ENCODE results near the gene FRAS1. TPM values are rescaled to one million over a fixed set of nuclear protein-coding genes. Genes with fewer than 3 reads are reported as not detected.
"Not testable (repeated sequence)": the region's sequence is repeated elsewhere in the genome, so short reads cannot be mapped to it uniquely, and the experiment has no call there.

Gene FRAS1
- total RNA-seq (0.05 and 0.12 TPM in 2 replicates), polyA plus RNA-seq (0.03 and 0.07 TPM in 2 replicates), polyA minus RNA-seq (0.09 and 0.14 TPM in 2 replicates)
- 0.12 TPM for total RNA-seq (2013)

- H3K36me3 ChIP-seq (replicated peaks in 1 of 2; ENCODE audit: control extremely low read depth in 1 of 2, control insufficient read depth in 1 of 2, extremely low read depth in 1 of 2, insufficient read depth in 2 of 2, low read length in 1 of 2), result no peaks in the 10 kb centered on the region
- H3K27me3 ChIP-seq (replicated peaks in 1 of 4; ENCODE audit: control extremely low read depth in 1 of 4, control insufficient read depth in 3 of 4, insufficient read depth in 4 of 4, low read length in 3 of 4), result peaks cover 0 to 49% (median 32%) of the 10 kb centered on the region in 4 experiments
- Mint-ChIP-seq H3K27ac (peak within 1 kb of the TSS; percentile 22), H3K4me1 (peaks cover 27% of the 10 kb centered on the region), H3K4me3 (peak within 1 kb of the TSS; percentile 90), H3K9me3 (ENCODE audit: insufficient read depth) (no peaks in the 10 kb centered on the region), H3K27me3 (peaks cover 49% of the 10 kb centered on the region)
- peak; percentile 31 for ATAC-seq (ENCODE audit: low read depth)
- peaks cover 27 to 36% of the 10 kb centered on the region in 2 donors for H3K4me1 ChIP-seq (ENCODE audit: control insufficient read depth in 2 of 2, insufficient read depth in 2 of 2, low read length in 2 of 2)
- H3K79me2 ChIP-seq (ENCODE audit: control insufficient read depth, insufficient read depth, low read length), result no peaks in the 10 kb centered on the region
- CTCF ChIA-PET, result no interaction called here
- peak within 1 kb of the TSS; percentile 55 to 92 (median 75) for H3K4me3 ChIP-seq (ENCODE audit: control extremely low read depth in 1 of 5, extremely low read depth in 1 of 5, insufficient read depth in 1 of 5, low read depth in 2 of 5, low read length in 4 of 5)
- peaks cover 0 to 23% (median 0%) of the 10 kb centered on the region in 3 donors for H3K9me3 ChIP-seq (ENCODE audit: control extremely low read depth in 1 of 3, control insufficient read depth in 2 of 3, insufficient read depth in 1 of 3, low read length in 2 of 3)
- 1% methylated on average over 37 of the region's 39 CpGs for WGBS (ENCODE audit: insufficient coverage)
- POLR2A ChIA-PET, result no interaction called here
- peak within 1 kb of the TSS; percentile 96 for H3K4me2 ChIP-seq (replicated peaks; ENCODE audit: low read depth, low read length, poor library complexity, severe bottlenecking)
- DNase-seq, result peak; percentile 38
- intact Hi-C loops (cut with micrococcal nuclease), result no loop called here
- H4K20me1 ChIP-seq (ENCODE audit: control insufficient read depth, insufficient read depth, low read length, poor library complexity, severe bottlenecking), result no peaks in the 10 kb centered on the region
- H3K9ac ChIP-seq (ENCODE audit: low read length), result peak within 1 kb of the TSS; percentile 80
- TF ChIP-seq EZH2 (IDR thresholded peaks at IDR 0.05; ENCODE audit: borderline replicate concordance, insufficient read depth, low read depth, low read length, poor library complexity, severe bottlenecking) (no peak), CTCF (IDR thresholded peaks at IDR 0.05) (no peak)
- H2AFZ ChIP-seq (ENCODE audit: insufficient read depth, low read depth, low read length, poor library complexity, severe bottlenecking), result peak within 1 kb of the TSS; percentile 82
- no peak within 1 kb of the TSS for H3K27ac ChIP-seq (ENCODE audit: low read length in 2 of 2)
These were observed at the start of gene FRAS1 for GRCh38 chr4:78057135-78057599. Gene FRAS1 (plus strand): TSS chr4:78057323. CDS start chr4:78058010, 687 bp downstream.

GRCh38 chr4:78011003-78011402, 46.1 kb upstream of the FRAS1 start:
- H3K4me2 ChIP-seq (replicated peaks; ENCODE audit: low read depth, low read length, poor library complexity, severe bottlenecking); intact Hi-C loops (cut with micrococcal nuclease); H3K9ac ChIP-seq (ENCODE audit: low read length); H3K27me3 ChIP-seq (replicated peaks in 1 of 4; ENCODE audit: control extremely low read depth in 1 of 4, control insufficient read depth in 3 of 4, insufficient read depth in 4 of 4, low read length in 3 of 4); H3K27ac Mint-ChIP-seq; ATAC-seq (ENCODE audit: low read depth); H2AFZ ChIP-seq (ENCODE audit: insufficient read depth, low read depth, low read length, poor library complexity, severe bottlenecking); H4K20me1 ChIP-seq (ENCODE audit: control insufficient read depth, insufficient read depth, low read length, poor library complexity, severe bottlenecking); H3K36me3 ChIP-seq (replicated peaks in 1 of 2; ENCODE audit: control extremely low read depth in 1 of 2, control insufficient read depth in 1 of 2, extremely low read depth in 1 of 2, insufficient read depth in 2 of 2, low read length in 1 of 2); DNase-seq; POLR2A ChIA-PET; H3K4me1 ChIP-seq (ENCODE audit: control insufficient read depth in 2 of 2, insufficient read depth in 2 of 2, low read length in 2 of 2); H3K4me1 Mint-ChIP-seq; H3K79me2 ChIP-seq (ENCODE audit: control insufficient read depth, insufficient read depth, low read length); CTCF ChIA-PET; H3K4me3 Mint-ChIP-seq; H3K9me3 Mint-ChIP-seq (ENCODE audit: insufficient read depth); H3K4me3 ChIP-seq (ENCODE audit: control extremely low read depth in 1 of 5, extremely low read depth in 1 of 5, insufficient read depth in 1 of 5, low read depth in 2 of 5, low read length in 4 of 5); H3K27ac ChIP-seq (ENCODE audit: low read length in 2 of 2): not testable (repeated sequence)
- 98% methylated on average over 3 of the region's 5 CpGs for WGBS (ENCODE audit: insufficient coverage)
- peaks cover 13% of the 10 kb centered on the region for H3K27me3 Mint-ChIP-seq
- peaks cover 0 to 13% (median 10%) of the 10 kb centered on the region in 3 donors for H3K9me3 ChIP-seq (ENCODE audit: control extremely low read depth in 1 of 3, control insufficient read depth in 2 of 3, insufficient read depth in 1 of 3, low read length in 2 of 3)
